Activated T-helper 1 cell treated with anti-CD3 and anti-CD28 coated beads, Interleukin-2, amount 50 U/mL, for 16 hours (primary cell): ENCODE results near the gene RACGAP1.
A peak's percentile ranks its signal among the peaks of the same experiment; 100 is the strongest.

ENCODE experiments used
- DNase-seq, 2 donors: peaks; one replicate each; pipeline ENCODE4 v3.0.0-alpha.2; 2020; ENCODE audit warnings: low read depth in 1 of 2, low spot score in 1 of 2

The RACGAP1 gene, protein sequence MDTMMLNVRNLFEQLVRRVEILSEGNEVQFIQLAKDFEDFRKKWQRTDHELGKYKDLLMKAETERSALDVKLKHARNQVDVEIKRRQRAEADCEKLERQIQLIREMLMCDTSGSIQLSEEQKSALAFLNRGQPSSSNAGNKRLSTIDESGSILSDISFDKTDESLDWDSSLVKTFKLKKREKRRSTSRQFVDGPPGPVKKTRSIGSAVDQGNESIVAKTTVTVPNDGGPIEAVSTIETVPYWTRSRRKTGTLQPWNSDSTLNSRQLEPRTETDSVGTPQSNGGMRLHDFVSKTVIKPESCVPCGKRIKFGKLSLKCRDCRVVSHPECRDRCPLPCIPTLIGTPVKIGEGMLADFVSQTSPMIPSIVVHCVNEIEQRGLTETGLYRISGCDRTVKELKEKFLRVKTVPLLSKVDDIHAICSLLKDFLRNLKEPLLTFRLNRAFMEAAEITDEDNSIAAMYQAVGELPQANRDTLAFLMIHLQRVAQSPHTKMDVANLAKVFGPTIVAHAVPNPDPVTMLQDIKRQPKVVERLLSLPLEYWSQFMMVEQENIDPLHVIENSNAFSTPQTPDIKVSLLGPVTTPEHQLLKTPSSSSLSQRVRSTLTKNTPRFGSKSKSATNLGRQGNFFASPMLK

GRCh38 chr12:50025187-50026059 is at the start of gene RACGAP1:
RACGAP1 (minus strand) TSS chr12:50025494; CDS start chr12:50016715, 8,779 bp downstream.
- DNase-seq: peak; percentile 89 to 90

DNA sequence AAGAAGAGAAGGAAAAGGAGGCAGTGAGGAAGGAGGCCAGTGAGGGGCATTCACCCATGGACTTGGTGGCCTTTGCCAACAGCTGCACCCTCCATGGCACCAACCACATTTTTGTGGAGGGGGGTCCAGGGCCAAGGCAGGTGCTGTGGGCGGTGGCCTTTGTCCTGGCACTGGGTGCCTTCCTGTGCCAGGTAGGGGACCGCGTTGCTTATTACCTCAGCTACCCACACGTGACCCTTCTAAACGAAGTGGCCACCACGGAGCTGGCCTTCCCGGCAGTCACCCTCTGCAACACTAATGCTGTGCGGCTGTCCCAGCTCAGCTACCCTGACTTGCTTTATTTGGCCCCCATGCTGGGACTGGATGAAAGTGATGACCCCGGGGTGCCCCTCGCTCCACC is 48.4 kb upstream of the RACGAP1 start:
- no peak for DNase-seq

- DNase-seq: no peak
These were observed 47.9 kb upstream of the RACGAP1 start for GRCh38 chr12:50073206-50073605.

DNA sequence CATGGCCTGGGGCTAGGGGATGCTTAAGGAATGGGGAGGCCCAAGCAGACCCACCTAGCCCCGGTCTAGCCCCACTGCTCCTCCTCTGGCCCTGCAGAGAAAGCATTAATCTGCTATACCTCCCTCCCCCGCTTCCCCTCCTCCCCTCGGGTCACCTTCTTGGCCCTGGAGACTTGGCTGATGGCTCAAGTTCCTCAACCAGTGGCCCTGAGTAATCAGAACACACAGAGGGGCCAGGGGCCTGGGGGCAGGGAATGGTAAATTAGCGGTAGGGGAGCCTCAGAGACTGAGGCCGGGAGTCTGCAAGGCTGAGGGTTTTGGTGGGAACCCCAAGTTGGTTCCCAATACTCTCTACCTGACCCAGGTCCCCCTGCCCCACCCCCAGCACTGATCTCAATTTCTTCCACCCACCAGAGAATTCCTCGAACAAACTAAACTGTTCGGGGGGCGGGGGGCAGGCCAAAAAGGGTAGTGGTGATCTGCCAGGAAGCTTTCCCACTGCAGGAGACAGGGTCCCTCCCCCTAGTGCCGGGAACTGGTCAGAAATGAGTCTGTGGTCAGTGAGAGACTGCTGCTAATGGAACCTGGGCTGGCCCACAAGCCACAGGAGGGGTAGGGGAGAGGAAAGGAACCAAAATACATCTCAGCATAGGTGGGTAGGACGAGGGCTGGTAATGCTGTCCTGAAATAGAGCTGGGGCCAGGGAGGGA is 47.1 kb upstream of the RACGAP1 start:
- no peak for DNase-seq

DNA sequence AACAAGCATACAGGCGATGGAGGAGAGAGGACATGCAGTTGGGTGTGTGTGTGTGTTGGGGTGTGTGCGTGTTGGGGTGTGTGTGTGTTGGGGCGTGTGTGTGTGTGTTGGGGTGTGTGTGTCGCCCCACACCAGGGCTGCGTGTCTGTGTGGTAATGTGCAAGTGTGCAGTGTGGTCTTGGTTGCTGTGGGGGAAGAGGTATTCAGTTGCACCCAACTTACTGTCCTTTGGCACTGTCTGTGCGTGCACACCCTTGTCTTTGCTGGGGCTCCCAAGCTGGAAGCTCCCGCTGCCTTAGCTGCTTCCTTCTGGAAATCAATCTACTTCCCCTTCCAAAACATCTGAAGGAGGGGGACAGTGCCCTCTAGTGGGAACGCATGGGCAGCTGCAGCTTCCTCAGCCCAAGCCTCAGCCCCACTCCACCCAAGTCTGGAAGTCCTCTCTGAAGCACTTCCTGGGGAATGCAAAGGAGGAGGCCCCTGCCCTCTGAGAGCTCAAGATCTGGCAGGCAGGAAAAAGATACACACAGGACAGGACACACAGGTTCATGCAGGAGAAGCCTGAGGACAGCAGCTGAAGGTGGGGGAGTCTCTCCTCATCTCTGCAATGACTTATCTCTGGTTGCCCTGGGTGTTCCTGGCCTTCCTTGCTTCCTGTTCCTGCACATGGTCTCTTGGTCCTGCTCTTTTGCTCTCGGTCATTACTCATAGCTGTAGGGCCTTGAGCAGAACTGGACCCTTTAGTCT is 45.2 kb upstream of the RACGAP1 start:
- DNase-seq: peak in 1 of 2 donors; percentile 41

GRCh38 chr12:50069539-50069938 is 44.2 kb upstream of the RACGAP1 start:
- DNase-seq: no peak

DNA sequence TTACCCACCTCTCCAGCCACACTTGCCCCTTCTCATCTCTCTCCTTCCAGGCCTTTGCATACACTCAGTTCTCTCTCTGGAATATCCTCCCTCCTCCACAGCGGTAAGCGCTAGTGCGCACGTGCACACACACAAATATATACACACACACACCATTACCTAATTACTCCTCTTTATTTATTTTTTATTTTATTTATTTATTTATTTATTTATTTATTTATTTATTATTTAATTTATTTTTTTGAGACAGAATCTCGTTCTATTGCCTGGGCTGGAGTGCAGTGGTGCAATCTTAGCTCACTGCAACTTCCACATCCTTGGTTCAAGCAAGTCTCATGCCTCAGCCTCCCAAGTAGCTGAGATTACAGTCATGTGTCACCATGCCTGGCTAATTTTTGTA is 43.8 kb upstream of the RACGAP1 start:
- no peak for DNase-seq

GRCh38 chr12:50066402-50066801 is 41.1 kb upstream of the RACGAP1 start:
- no peak for DNase-seq

DNA sequence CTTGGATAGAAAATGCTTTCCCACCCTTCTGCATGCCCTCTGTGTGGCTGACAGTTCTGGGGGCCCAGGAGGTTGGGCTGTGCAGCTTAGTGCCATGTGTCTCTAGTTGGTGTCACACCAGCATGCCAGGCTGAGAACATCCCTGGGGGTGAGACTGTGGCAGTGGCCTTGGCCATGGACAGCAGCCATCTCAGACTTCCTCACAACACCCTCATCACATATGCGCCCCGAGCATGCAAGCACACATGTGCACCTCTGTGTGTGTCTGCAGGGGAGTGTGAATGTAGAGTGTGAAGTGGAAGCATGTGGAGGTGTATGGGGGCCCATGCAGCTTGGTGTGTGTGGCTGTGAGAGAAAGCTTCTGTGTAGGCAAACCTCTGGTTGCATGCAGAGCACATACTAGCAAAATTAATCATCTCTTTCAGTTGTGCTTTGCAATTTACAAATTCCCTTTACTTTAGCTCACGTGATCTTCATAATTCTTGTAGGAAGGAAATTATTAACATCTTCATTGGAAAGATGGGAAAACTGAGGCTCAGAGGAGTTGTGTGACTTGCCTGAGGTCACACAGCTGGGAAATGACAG is 40.5 kb upstream of the RACGAP1 start:
- DNase-seq: no peak

DNA sequence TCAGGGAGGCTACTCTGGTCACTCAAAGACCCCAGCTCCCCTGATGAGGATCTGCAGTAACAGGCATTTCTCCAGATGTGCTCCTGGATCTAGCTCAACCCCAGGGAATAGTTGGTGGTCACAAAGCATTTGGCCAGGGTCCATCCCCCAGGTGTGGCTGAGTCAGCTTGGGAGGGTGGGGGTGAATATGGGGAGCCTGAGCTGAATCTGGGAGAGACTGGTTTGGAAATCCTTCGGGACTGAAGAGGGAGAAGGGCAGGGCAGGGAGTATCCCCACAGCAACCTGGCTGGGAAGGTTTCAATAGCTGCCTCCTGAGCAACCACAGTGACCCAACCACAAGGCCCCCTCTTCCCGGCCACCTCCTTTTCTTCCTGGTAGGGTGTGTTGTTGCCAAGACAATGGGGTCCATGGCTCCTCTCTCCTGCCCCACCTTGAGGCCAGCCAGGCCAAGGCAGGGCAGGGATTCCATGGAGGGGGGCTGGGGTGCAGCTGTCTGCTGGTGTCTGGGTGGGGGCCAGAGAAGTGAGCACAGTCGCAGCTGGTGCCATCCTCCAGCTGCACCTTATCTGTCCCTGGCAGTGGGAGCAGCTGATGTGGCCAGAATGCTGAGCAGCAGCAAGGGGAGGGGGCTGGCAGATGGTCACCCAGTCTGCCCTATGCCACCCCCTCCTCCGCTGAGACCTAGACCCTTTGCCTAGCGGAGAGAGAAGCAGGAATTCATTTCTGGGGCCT is 37.6 kb upstream of the RACGAP1 start:
- no peak for DNase-seq

DNA sequence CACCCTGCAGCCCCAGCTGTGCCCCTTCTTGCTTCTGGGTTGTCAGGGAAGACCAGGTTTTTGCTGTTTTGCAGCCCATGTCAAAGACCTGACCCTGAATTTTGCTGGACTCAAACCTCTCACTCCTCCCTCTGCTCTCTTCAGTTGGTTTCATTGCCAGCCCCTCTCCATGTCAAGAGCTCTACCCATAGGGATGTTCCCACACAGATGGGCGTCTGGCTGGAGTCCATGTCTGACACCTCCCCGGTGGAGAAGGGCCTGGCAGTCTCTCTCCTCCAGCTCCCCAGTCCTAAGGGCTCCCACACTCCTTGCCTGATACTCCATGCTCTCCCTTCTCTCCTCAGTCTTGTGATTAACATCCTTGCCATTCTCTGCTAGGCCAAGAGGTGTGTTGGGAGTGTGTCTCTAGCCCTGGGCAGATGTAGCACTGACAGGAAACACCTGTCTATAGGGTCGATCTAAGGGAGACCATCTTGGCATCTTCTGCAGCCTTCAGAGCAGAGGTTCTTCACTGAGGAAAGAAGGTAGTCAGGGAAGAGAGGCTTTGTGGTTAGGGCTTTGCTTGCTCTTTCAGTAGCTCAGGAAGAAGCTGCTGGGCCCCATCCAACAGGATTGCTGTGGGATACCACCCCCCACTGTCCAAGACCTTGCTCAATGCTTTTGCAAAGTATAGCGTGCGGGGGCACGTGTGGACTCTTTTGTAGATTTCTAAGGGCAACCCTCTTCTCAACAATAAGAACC is 36.8 kb upstream of the RACGAP1 start:
- DNase-seq: no peak

- no peak for DNase-seq
These were observed 35.9 kb upstream of the RACGAP1 start for GRCh38 chr12:50061171-50061570.

GRCh38 chr12:50060120-50060468 is 34.8 kb upstream of the RACGAP1 start:
- no peak for DNase-seq

- DNase-seq: peak in 1 of 2 donors; percentile 15
These were observed 34.3 kb upstream of the RACGAP1 start for GRCh38 chr12:50059440-50060119.

DNA sequence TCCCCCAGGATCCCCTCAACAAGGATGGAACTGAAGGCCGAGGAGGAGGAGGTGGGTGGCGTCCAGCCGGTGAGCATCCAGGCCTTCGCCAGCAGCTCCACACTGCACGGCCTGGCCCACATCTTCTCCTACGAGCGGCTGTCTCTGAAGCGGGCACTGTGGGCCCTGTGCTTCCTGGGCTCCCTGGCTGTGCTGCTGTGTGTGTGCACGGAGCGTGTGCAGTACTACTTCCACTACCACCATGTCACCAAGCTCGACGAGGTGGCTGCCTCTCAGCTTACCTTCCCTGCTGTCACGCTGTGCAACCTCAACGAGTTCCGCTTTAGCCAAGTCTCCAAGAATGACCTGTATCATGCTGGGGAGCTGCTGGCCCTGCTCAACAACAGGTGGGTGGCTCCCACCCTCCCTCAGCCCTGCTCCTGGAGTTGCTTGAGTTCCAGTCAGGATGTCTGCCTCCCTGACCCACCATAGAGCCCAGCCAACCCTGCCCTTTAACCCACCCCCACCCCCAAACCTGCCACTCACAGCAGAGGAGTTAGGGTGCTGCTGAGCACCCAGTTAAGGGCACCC is 33.5 kb upstream of the RACGAP1 start:
- DNase-seq: no peak

DNA sequence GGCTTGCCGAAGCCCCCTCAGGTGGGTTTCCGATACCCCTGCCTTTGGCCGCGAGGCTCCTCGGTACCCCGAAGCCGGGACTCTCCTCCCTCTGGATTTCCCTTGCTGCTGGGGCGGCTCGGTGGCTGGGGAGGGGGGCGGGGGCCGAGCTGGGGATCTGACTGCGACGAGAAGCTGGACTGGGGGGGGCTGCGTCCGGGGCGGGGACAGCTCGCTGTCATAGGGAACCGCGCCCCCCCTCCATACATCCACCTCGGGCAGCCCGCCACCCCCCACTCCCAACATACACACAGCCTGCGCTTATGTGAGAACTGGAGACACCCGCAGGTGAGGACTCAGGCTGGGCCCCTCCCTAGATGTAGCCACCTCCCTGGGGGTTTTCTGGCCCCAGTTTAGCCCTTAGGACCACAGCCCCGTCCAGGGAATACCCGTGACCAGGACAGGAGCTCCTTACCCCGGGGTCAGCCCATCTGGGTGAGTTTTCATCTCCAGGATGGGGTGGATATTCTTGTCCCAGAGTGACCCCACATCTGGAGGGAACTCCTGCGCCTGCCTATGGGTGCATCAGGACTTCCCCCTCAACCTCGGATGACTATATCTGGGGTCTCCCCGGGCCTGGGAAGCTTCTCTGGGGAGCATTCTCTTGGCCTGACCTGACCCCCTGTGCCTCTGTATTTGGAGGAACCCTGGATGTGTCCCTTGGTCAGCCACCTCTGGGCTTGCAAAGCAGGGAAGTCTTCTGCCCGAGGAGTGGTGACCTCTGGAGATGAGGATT is 32.8 kb upstream of the RACGAP1 start:
- DNase-seq: no peak
